ENCODE results near the gene UBE3B.

DNA sequence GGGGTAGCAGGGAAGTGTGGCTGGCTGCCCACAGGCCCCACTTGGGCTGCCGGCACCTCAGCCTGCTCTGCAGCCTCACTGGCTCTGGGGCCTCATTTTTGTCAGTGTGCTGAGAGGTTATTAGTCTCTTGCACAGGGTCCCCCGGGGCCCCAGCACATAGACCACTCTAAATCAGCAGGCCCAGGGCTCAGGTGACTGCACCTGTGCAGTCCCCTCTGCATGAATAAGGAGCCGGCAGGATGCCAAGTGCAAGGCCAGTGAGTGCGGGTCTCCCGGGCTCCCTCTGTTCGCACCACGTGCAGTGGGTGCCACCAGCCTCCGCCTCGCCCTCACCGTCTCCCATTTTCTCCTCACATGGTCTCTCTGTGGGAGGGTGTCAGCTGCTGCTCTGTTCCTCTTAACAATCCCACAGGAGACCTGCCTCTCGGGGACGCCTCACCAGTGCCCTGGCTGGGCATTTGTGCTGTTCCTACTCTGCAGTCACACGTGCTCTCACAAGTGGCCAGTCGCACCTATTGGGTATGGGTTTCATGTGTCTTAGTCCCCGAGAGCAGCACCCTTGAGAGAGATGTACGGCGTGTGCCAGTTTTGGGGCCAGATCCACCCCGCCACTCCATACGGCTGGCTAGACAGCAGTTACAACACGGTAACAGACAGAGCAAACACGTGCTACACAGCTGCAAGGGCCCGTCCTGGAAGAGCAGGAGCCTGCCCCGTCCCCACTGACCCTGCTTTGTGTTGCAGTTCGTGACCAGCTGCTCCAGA is 55.5 kb downstream of the UBE3B start:
- no peak for TF ChIP-seq POLR2A (IDR thresholded peaks at IDR 0.05)
- TF ChIP-seq, protein P1, sequence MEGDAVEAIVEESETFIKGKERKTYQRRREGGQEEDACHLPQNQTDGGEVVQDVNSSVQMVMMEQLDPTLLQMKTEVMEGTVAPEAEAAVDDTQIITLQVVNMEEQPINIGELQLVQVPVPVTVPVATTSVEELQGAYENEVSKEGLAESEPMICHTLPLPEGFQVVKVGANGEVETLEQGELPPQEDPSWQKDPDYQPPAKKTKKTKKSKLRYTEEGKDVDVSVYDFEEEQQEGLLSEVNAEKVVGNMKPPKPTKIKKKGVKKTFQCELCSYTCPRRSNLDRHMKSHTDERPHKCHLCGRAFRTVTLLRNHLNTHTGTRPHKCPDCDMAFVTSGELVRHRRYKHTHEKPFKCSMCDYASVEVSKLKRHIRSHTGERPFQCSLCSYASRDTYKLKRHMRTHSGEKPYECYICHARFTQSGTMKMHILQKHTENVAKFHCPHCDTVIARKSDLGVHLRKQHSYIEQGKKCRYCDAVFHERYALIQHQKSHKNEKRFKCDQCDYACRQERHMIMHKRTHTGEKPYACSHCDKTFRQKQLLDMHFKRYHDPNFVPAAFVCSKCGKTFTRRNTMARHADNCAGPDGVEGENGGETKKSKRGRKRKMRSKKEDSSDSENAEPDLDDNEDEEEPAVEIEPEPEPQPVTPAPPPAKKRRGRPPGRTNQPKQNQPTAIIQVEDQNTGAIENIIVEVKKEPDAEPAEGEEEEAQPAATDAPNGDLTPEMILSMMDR (IDR thresholded peaks at IDR 0.05), result no peak
